HG03457 (cell line): ENCODE data around the gene TSPOAP1.

Source experiments
- ATAC-seq: cut with Tn5 transposase; IDR thresholded peaks from one replicate; pipeline ENCODE4 v1.9.1; 2021; ENCODE audit warnings: moderate number of reproducible peaks; ENCODE audit not compliant: unreplicated experiment

The TSPOAP1 gene, protein sequence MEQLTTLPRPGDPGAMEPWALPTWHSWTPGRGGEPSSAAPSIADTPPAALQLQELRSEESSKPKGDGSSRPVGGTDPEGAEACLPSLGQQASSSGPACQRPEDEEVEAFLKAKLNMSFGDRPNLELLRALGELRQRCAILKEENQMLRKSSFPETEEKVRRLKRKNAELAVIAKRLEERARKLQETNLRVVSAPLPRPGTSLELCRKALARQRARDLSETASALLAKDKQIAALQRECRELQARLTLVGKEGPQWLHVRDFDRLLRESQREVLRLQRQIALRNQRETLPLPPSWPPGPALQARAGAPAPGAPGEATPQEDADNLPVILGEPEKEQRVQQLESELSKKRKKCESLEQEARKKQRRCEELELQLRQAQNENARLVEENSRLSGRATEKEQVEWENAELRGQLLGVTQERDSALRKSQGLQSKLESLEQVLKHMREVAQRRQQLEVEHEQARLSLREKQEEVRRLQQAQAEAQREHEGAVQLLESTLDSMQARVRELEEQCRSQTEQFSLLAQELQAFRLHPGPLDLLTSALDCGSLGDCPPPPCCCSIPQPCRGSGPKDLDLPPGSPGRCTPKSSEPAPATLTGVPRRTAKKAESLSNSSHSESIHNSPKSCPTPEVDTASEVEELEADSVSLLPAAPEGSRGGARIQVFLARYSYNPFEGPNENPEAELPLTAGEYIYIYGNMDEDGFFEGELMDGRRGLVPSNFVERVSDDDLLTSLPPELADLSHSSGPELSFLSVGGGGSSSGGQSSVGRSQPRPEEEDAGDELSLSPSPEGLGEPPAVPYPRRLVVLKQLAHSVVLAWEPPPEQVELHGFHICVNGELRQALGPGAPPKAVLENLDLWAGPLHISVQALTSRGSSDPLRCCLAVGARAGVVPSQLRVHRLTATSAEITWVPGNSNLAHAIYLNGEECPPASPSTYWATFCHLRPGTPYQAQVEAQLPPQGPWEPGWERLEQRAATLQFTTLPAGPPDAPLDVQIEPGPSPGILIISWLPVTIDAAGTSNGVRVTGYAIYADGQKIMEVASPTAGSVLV (N-terminal part only)

DNA sequence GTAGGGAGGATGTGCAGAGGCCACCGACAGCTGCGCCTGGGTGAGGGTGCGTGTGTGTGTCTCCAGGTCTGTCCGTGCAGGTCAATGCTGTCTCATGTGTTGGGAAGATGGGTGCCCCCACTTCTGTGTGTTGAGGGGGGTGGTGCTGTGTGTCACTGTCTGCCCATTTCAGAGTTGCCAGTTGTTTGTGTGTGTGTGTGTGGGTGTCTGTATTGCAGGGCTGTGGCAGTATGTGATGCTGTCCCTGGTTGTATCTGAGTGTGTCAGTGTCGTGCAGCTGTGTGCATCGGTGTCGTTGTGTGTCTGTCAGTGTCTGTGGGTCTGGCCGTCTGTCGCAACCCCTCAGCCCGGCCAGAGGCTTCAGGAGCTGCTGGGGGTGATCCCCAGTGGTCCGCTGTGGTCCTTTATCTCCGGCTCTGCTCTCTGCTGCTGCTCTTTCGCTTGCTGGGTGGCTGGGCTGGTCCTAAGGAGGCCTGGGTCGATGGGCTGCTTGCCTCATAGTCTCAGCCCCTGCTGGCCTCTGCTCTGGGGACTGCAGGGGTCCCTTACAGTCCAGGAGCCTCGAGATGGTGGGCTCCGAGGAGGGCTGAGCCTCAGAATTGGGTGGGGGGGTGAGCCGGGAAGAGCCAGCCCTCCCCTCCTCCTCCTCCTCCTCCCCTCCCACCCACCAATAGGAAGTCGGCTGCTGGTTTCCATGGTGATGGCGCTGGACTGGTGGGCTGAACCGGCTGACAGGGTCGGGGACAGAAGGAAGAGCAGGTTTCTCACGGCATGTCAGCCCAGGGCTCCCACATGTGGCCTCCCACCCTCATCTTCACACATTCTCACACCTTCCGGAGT lies at the start of gene TSPOAP1:
TSS of gene TSPOAP1 (minus strand) at position 601 of the 840 bp plus-strand sequence. CDS start 875 bp downstream, outside the sequence.
- ATAC-seq: no peak

DNA sequence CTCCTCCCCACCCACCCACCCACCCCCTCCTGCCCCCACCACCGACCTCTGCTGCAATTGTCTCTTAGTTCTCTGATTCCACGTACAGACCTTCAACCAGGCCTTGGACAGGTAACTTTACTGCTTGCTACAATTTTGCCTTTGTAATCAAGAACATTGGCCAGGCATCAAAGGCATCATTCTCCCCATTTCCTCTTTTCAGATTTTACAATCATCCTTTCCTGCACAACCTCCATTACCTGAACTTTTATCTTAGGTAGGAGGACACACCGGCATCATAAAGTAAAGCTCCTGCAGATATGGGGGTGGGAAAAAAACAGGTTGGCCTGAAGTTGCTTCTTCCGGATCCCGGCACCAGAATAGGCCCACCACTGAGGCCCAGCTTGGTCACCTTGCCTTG lies 49.1 kb upstream of the TSPOAP1 start:
- ATAC-seq: no peak

DNA sequence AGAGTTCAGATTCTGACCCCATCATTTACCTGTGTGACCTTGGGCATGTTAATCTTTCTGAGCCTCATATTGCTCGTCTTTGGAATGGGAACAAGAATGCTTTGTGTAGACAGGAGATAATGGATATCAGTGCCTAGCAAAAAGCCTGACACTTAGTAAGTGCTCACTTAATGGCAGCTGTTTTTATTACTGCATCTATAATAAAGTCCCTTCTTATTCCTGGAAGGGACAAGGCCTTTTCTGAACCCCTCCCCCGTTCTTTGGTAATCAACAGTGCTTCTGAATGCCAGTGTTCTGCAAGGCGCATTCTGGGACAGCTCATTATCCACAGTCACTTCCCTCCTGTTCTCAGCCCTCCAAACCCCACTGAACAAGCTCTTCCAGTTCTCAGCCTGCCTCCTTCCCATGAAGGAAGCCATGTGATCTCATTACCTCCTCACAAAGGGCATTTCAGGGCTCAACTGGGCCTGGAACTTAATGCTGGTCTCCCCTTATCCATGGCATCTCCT lies 48.6 kb upstream of the TSPOAP1 start:
- ATAC-seq: no peak

DNA sequence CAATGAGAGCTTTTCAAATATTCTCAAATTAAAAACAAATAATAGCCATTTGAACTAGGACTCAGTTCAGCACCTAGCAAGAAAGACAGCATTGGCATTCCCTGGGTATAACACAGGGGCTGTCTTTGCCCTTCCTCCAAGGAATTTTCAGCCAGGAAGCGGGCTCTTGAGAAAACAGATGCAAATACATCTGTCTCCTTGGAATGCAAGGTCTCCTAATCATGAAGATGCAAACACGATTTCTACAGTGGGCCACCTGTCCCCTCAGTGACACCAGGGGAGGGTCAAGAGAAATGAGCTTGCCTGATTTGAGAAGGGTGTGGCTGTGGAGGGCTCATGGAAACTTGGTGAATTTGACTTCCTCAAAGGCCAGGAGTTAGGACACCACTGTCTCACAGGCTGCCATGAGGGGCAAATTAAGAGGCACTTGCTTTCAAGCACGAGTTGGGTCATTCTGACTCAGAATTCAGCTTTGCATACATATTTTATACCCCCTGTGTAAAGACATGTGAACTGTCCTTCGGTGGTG lies 47.9 kb upstream of the TSPOAP1 start:
- ATAC-seq: no peak

DNA sequence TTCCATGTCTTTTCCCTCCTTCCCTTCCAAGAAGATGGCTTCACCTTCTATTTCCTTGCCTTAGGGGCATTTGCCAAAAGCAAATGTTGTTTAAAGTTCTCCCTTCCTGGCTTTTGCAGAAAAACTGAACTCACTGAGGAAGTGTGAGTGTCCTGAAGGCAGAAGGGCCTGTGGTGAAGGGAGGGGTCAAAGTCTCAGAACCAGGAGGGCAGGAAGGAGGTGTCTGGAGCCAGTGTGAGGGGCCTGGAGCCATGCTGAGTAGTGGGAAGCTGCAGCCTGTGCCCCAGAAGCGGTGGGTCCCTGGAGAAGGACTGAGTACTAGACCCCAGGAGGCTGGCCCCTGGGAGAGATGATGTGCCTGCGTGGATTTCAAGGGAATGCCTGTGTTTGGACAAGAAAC lies 47.2 kb upstream of the TSPOAP1 start:
- ATAC-seq: no peak

DNA sequence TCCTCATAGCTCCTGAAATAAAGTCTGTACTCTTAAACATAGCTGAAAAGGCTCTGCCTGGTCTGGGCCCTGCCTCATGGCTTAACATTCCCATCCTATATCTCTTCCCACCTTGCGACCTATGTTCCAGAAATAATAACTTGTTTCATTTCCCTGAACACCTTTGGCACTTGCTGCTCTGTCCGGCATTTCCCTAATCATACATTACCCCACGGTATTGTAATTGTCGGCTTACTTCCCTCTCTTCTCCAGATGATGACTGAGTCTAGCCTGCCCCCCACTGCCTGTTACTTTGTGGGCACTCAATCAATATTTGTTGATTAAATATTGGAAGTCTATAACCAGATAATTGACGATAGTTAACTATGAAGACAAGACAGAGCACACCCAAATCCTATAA lies 46.7 kb upstream of the TSPOAP1 start:
- no peak for ATAC-seq

DNA sequence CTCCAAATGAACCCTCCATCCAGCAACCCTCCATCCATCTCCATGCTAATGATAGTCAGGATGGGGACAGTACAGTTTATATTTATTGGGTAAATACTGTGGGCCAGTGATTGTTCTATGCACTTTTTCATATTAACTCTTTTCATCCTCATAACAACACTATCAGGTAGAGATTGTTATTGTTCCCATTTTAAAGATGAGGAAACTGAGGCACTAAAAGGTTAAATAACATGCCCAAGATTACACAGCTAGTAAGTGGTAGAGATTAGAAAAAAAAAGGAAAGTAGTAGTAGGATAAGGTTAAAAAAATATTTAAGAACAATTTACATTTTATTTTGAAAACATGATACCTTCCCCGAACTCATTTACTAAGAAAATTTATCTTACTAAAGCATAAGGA lies 45.3 kb upstream of the TSPOAP1 start:
- ATAC-seq: no peak

DNA sequence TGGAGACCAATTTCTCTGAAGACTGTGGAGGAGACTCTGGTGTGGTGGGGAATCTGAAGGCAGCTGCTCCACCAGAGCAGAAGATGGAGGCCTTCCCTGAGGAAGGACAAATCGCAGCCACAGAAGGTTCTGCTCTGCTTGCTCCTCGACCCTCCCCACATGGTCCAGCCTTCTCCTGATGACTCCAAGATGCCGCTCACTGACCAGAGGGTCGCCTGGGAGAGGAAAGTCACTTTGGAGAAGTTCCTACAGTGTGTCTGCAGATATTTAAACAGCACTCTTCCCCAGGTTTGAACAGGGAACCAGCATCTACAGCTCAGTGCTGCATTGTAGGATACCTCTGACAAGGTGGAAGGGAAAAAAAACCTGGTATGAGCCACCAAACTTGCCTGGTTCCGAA lies 44.4 kb upstream of the TSPOAP1 start:
- no peak for ATAC-seq

DNA sequence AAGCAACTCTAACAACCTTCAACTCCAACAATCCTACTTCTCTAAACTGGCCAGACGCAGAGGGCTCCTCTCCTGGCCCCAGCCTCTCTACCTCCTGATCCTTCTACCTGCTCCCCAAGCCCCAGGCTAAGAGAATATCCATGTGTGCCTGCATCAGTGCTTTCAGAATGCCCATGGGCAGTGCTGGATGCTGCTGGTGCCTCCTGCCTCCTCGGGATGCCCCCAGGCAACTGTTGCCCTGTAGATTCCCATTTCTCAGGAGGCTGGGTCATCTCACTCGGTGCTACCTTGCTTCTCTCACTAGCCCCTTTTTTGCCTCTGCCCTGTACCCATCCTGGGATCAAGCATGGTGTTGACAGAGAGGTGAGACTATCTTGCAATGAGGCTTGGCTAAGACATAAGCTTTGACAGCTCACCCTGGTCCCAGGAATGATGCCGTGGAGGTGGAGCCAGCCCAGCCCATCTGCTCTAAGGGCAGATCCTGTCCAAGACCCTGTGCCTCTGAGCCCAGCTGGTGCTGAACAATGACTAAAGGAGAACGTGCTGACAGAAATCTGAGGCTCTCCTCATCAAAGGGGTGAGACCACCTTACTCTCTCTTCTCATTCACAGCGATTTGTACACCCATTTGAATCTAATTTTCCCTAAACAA lies 42.8 kb upstream of the TSPOAP1 start:
- no peak for ATAC-seq

DNA sequence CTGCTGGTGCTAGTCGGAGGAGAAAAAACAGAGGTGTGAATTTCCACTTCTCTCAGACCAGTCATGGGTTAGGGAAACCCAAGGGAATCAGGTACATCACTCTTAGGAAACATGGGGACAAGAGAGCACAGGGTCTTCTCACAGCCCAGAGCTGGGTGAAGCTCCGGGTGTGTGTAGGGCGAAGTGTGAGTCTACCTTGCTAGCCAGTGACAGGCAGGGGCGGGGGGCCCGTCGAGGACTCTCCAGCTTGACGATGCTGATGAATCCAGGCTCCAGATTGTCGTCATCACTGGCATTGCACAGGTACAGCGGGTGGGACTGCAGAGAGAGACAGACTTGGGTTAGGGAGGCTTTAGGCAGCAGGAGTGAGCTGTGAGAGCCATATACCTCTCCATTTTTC lies 42.1 kb upstream of the TSPOAP1 start:
- ATAC-seq: no peak

DNA sequence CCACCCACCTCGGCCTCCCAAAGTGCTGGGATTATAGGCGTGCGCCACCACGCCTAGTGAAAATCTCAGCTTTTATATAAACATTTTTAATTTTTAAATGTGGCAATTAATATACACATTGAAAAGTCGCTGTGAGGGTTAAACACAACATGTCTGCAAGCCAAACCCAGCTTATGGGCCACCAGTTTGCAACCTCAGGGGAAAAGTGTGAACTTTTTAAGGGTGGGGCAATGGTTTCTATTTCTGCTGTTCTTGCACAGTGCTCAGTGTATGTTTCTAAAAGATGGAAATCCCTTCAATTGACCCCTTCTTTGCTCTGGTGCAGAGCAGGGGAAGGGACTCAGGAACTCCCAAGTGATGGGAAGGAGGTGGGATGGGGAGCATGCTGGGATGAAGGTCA lies 41.7 kb upstream of the TSPOAP1 start:
- no peak for ATAC-seq

DNA sequence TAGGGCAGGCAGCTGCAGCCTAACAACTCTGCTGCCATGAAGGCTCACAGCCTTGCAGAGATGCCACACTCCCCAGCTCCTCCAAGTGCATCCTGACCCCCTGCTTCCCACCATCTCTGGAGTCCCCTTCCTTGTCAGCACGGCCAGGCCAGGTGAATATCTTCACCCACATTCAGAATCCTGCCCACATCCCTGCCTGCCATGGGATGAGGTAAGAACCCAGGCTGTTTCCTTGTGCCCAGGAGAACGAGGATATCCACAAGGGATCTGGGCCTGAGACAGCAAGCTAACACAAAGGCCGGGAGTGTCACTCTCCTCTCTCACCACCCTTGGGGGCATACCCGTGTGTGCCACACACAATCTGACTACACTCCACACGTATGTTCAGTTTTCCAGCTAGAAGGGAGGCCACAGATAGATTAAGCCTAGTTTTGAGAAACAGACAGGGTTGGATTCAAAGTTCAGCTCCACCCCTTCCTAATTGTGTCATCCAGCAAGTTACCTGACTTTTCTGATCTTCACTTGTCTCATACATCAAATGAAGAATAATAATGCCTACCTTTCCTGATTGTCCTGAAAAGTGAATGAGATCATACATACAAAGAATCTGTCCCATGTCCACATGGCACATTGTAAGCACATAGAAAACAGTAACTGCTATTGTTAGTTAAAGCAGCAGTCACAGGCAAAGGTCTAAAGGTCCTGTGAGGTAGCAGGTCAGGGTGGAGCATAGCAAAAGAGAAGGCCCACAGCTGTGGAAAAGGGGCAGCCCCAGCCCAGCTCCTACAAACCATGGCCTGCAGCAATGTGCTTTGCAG lies 40.8 kb upstream of the TSPOAP1 start:
- no peak for ATAC-seq

DNA sequence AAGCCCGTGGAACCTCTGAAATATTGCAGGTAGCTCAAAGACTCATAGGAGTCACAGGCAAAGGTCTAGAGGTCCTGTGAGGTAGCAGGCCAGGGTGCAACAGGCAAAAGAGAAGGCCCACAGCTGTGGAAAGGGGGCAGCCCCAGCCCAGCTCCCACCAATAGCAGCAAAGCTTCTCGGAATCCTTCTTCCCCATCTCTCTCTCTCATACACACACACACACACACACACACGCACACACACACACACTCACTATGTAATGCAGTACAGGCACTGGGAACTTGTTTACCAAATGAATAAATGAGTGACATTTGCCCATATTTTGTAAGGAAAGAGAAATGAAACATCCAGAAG lies 40.2 kb upstream of the TSPOAP1 start:
- ATAC-seq: no peak

DNA sequence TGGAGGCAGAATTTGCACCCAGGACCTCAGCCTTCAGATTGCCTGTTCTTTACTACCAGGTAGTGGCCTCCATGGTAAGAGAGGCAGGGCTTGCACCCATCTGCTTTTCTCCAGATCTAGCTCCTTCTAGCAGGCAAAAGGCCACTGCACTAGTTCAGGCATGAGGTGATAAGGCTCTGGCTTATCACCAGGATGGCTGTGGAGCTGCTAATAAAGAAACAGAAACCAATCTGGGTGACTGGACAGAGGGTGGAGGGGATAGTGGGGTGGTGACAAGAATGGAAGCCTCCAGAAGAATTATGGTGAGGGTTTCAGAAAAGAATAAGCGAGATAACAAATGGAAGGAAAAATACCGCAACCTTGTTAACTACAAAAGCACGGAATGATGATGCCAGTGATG lies 38.9 kb upstream of the TSPOAP1 start:
- ATAC-seq: no peak

DNA sequence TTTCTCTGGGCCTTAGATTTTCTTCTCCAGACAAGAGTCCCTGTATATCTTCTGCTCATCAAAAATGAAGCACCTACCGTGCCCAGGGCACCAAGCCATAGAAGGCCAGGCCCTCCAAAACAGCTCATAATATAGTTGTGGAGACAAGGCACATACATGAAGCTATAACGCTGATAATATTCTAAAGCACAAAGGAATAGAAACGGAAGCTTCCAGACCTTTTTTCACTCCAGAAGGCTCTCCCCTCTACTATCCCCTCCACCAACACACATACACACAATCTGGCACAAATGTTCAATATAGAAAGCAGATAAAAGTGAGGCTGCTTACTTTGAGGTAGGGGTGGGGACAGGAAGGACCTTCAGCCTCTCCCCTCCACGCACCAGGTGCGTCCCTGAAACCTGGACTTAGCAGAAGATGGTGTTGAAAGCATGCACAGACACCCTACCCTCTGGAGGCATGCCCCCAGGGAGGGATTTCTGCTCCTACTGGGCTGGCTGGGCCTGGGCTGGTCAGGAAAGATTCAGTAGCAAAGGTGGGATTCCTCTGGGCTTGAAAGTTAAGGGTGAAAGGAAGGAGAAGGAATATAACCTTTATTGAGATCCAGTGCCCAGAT lies 37.5 kb upstream of the TSPOAP1 start:
- no peak for ATAC-seq

DNA sequence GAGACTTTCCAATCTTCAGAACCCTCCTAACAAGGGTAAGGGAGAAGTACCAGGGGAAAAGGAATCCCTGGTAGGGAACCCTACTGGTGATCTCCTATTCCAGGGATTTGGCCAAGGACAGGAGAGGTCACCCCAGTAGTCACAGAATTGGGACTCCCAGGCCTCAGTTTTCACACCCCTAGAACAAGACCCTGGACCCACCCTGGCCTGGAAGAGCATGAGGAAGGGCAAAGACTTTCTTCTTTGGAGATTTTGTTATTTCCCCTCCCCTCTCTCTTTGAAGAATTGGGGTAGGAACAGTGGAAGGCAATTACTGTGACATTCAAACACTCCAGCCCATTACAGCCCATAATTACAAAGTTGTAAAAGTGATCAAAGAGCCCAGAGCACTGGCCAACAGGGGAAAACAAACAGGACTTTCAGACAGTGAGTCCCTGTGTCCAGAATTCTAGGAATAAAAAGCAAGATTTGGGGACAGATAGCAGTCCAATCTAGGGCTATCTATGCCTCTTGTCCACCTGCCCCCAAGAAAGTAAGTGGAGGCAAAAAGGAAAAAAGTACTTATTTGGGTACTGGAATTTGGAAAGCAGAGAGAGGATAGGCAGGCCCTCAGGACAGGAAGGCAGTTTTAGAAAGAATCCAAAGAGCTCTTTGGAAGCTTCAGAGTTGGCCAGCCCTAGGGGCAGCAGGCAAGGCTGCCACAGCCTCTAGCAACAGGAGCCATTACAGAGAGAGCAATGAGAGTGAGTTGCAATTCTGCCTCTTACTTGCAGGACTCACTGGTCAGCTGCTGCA lies 36.8 kb upstream of the TSPOAP1 start:
- ATAC-seq: no peak

DNA sequence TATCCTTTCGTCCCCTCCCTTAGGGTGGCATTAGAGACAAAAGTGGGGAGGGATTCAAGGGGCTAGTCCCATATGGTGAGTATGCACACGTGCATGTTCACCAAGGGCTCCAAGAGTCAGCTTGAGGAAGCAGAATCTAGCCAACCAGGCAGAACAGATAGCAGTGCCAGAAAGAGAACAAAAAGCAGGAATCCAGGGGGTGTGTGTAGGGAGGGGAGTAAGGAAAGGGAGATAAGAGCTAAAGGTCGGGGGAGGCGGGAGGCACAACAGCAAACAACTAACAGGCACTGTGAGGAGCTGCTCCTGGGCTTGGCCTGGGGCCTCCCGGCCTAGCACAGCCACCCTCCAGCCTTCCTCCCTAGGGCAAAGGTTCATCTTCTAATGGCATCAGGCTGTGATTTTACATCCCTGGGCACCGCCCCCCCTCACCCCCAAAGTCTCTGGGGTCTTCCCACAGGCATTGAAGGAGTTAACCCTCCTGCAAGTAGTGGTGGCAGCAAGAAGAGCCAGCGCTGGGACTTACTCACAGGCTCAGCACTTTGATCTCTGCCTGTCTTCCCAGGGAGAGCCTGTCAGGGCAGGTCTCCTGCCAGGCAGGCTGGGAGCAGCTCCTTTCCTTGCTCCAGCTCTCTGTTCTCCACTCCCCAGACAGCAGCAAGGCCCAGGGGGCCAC lies 35.8 kb upstream of the TSPOAP1 start:
- ATAC-seq: no peak
